A549 (cell line): ENCODE data around the gene CRIP3.

Experiments
- CHD2 ChIP-seq: fragments of 150-350 bp; IDR thresholded peaks from 2 replicates; pipeline ENCODE4 v1.6.1; 2014; ENCODE audit warnings: low read length; ENCODE audit not compliant: partially characterized antibody
- ZFP36 ChIP-seq: fragments of 450-650 bp; IDR thresholded peaks from 2 replicates; pipeline ENCODE4 v1.6.1; 2014; ENCODE audit warnings: borderline replicate concordance; ENCODE audit not compliant: partially characterized antibody
- TF ChIP-seq, protein P1 (sequence below): fragments of >200 bp; sonication (Bioruptor Twin); formaldehyde crosslinking; IDR thresholded peaks from 3 replicates; pipeline ENCODE4 v1.5.1; 2016
- TF ChIP-seq, protein P2 (sequence below): fragments of 150-350 bp; IDR thresholded peaks from 2 replicates; pipeline ENCODE4 v1.6.1; 2014; ENCODE audit warnings: low read depth, mild to moderate bottlenecking, low read length

DNA sequence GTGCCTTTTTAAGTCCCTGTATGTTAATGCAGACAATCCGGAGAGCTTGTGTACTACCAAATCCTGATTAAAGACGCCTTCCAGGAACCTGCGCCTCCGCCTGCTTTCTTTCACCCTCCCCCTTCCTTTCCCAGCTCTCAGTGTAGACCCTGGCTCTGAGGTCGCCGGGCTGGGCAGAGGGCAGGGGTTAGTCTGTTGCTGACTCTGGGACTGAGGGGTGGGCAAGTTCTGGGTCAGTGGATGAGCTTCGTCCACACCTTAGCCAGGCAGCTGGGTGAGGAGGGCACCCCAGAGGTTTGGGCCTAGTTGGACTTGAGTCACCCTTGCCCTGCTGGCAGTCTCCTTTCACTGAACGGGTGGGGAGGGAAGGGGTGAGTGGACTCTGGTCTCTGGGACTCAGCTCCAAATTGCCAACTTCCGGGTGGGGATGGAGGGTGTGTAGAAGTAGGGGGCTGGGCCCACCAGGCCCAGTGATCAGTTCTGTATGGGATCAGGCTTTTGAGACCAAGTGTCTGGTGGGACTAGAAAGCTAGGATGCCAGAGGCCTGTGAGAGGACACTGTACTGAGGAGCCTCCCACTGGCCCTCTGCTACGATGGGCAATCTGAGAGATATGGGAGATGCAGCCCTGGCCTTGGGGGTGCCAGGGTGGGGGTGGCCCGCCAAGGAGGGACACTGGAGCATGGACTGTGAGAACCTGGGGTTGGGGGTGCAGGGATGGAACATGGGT, 31.9 kb downstream of the CRIP3 start:
- TF ChIP-seq CHD2 (no peak), ZFP36 (no peak)
- TF ChIP-seq, protein P1, sequence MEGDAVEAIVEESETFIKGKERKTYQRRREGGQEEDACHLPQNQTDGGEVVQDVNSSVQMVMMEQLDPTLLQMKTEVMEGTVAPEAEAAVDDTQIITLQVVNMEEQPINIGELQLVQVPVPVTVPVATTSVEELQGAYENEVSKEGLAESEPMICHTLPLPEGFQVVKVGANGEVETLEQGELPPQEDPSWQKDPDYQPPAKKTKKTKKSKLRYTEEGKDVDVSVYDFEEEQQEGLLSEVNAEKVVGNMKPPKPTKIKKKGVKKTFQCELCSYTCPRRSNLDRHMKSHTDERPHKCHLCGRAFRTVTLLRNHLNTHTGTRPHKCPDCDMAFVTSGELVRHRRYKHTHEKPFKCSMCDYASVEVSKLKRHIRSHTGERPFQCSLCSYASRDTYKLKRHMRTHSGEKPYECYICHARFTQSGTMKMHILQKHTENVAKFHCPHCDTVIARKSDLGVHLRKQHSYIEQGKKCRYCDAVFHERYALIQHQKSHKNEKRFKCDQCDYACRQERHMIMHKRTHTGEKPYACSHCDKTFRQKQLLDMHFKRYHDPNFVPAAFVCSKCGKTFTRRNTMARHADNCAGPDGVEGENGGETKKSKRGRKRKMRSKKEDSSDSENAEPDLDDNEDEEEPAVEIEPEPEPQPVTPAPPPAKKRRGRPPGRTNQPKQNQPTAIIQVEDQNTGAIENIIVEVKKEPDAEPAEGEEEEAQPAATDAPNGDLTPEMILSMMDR, result no peak
- TF ChIP-seq, protein P2, sequence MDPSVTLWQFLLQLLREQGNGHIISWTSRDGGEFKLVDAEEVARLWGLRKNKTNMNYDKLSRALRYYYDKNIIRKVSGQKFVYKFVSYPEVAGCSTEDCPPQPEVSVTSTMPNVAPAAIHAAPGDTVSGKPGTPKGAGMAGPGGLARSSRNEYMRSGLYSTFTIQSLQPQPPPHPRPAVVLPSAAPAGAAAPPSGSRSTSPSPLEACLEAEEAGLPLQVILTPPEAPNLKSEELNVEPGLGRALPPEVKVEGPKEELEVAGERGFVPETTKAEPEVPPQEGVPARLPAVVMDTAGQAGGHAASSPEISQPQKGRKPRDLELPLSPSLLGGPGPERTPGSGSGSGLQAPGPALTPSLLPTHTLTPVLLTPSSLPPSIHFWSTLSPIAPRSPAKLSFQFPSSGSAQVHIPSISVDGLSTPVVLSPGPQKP, result no peak
